ENCODE measurements around the gene SGPP1. TPM values are rescaled to one million over a fixed set of nuclear protein-coding genes. Genes with fewer than 3 reads are reported as not detected.

The SGPP1 gene
- total RNA-seq, 1 donor from 2014 or later: 22.5 TPM

- Histone ChIP-seq H3K4me3 (ENCODE audit: low read depth, low read length) (no peak overlapping the region), H3K27me3 (ENCODE audit: control insufficient read depth, insufficient read depth, low read length) (no peaks in the 10 kb centered on the region), H3K36me3 (ENCODE audit: control insufficient read depth, insufficient read depth, low read length) (no peaks in the 10 kb centered on the region)
- DNase-seq (ENCODE audit: low read depth): no peak
- TF ChIP-seq CTCF (IDR thresholded peaks at IDR 0.05; ENCODE audit: insufficient read depth, low read length, poor library complexity, severe bottlenecking): no peak
These were observed 80.0 kb downstream of the SGPP1 start for GRCh38 chr14:63647696-63648410.

- no peaks in the 10 kb centered on the region for H3K36me3 ChIP-seq (ENCODE audit: control insufficient read depth, insufficient read depth, low read length)
- no peaks in the 10 kb centered on the region for H3K27me3 ChIP-seq (ENCODE audit: control insufficient read depth, insufficient read depth, low read length)
- H3K4me3 ChIP-seq (ENCODE audit: low read depth, low read length): no peak overlapping the region
- TF ChIP-seq CTCF (IDR thresholded peaks at IDR 0.05; ENCODE audit: insufficient read depth, low read length, poor library complexity, severe bottlenecking): no peak
- no peak for DNase-seq (ENCODE audit: low read depth)
These were observed 83.1 kb downstream of the SGPP1 start for GRCh38 chr14:63644741-63645140.

- DNase-seq (ENCODE audit: low read depth): no peak
- no peak for TF ChIP-seq CTCF (IDR thresholded peaks at IDR 0.05; ENCODE audit: insufficient read depth, low read length, poor library complexity, severe bottlenecking)
- Histone ChIP-seq H3K36me3 (ENCODE audit: control insufficient read depth, insufficient read depth, low read length) (no peaks in the 10 kb centered on the region), H3K27me3 (ENCODE audit: control insufficient read depth, insufficient read depth, low read length) (no peaks in the 10 kb centered on the region), H3K4me3 (ENCODE audit: low read depth, low read length) (peak overlapping the region; percentile 52)
These were observed 85.0 kb downstream of the SGPP1 start for GRCh38 chr14:63642656-63643382.

- DNase-seq (ENCODE audit: low read depth): peak; percentile 80
- Histone ChIP-seq H3K4me3 (ENCODE audit: low read depth, low read length) (peak overlapping the region; percentile 52), H3K27me3 (ENCODE audit: control insufficient read depth, insufficient read depth, low read length) (no peaks in the 10 kb centered on the region), H3K36me3 (ENCODE audit: control insufficient read depth, insufficient read depth, low read length) (no peaks in the 10 kb centered on the region)
- no peak for TF ChIP-seq CTCF (IDR thresholded peaks at IDR 0.05; ENCODE audit: insufficient read depth, low read length, poor library complexity, severe bottlenecking)
These were observed 85.6 kb downstream of the SGPP1 start for GRCh38 chr14:63642229-63642611.

- peak; percentile 97 for DNase-seq (ENCODE audit: low read depth)
- peak; percentile 72 for TF ChIP-seq CTCF (IDR thresholded peaks at IDR 0.05; ENCODE audit: insufficient read depth, low read length, poor library complexity, severe bottlenecking)
- H3K27me3 ChIP-seq (ENCODE audit: control insufficient read depth, insufficient read depth, low read length): no peaks in the 10 kb centered on the region
- no peaks in the 10 kb centered on the region for H3K36me3 ChIP-seq (ENCODE audit: control insufficient read depth, insufficient read depth, low read length)
- peak within 1 kb of the TSS; percentile 52 for H3K4me3 ChIP-seq (ENCODE audit: low read depth, low read length)
These were observed 86.2 kb downstream of the SGPP1 start, which contains the start of gene WDR89 for GRCh38 chr14:63641473-63642228. Gene WDR89, minus strand, starts transcription at chr14:63641871. Its CDS starts 41,929 bp downstream, at chr14:63599942.

Measured in kidney epithelial cell (primary cell).